GM20431 (cell line): ENCODE data around the gene LRCH4.
"Not testable (repeated sequence)": the region's sequence is repeated elsewhere in the genome, so short reads cannot be mapped to it uniquely, and the experiment has no call there.

Experiments used
- in situ Hi-C: fragments of 300-500 bp; cut with MseI, MboI; formaldehyde crosslinking; loops from one replicate; pipeline ENCODE4 v1.15.0; 2020; ENCODE audit warnings: low sequenced_read_pairs; ENCODE audit not compliant: unreplicated experiment

LRCH4 gene

GRCh38 chr7:100548446-100548845 is 37.5 kb downstream of the LRCH4 start:
- in situ Hi-C loops, result not testable (repeated sequence)

- in situ Hi-C loops, result no loop called here
Measured at GRCh38 chr7:100547872-100548271, 38.1 kb downstream of the LRCH4 start.

- in situ Hi-C loops, result no loop called here
Measured at GRCh38 chr7:100546926-100547800, 38.8 kb downstream of the LRCH4 start.

- in situ Hi-C loops, result no loop called here
Measured at GRCh38 chr7:100546129-100546925, 39.6 kb downstream of the LRCH4 start.

- in situ Hi-C loops, result no loop called here
Measured at GRCh38 chr7:100545360-100546128, 40.4 kb downstream of the LRCH4 start.

GRCh38 chr7:100544967-100545359 is 41.0 kb downstream of the LRCH4 start:
- in situ Hi-C loops, result no loop called here

GRCh38 chr7:100544386-100544785 is 41.5 kb downstream of the LRCH4 start:
- in situ Hi-C loops, result no loop called here

GRCh38 chr7:100543586-100543985 is 42.3 kb downstream of the LRCH4 start:
- in situ Hi-C loops, result no loop called here

- in situ Hi-C loops, result not testable (repeated sequence)
Measured at GRCh38 chr7:100541309-100541708, 44.6 kb downstream of the LRCH4 start.

GRCh38 chr7:100540073-100540723 is 45.7 kb downstream of the LRCH4 start:
- in situ Hi-C loops, result no loop called here

GRCh38 chr7:100539436-100540006 is 46.4 kb downstream of the LRCH4 start:
- in situ Hi-C loops, result no loop called here

GRCh38 chr7:100538654-100539435 is 47.1 kb downstream of the LRCH4 start, which contains the start of gene AGFG2:
Gene AGFG2, plus strand, starts transcription at chr7:100539203. Its CDS starts 144 bp downstream, at chr7:100539347.
- in situ Hi-C loops, result no loop called here

- in situ Hi-C loops, result no loop called here
Measured at GRCh38 chr7:100538348-100538653, 47.6 kb downstream of the LRCH4 start.

GRCh38 chr7:100536695-100537094 is 49.2 kb downstream of the LRCH4 start:
- in situ Hi-C loops, result not testable (repeated sequence)

GRCh38 chr7:100535982-100536381 is 49.9 kb downstream of the LRCH4 start:
- in situ Hi-C loops, result not testable (repeated sequence)

- in situ Hi-C loops, result no loop called here
Measured at GRCh38 chr7:100532165-100533022, 53.5 kb downstream of the LRCH4 start.

GRCh38 chr7:100528108-100528866 is 57.6 kb downstream of the LRCH4 start:
- in situ Hi-C loops, result not testable (repeated sequence)
